ENCODE measurements around the gene IL9R.

DNA sequence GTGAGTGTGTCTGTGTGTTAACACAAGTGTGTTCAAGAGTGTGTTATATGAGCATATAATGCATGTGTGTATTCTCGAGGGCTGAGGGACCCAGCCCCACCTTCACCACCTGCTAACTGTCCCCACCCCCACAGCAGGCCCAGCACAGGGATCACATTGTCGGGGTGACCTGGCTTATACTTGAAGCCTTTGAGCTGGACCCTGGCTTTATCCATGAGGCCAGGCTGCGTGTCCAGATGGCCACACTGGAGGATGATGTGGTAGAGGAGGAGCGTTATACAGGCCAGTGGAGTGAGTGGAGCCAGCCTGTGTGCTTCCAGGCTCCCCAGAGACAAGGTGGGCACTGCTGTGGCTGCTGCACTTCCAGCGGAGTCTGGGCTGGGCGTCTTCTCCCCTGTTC, 7.6 kb downstream of the IL9R start:
- TF ChIP-seq, protein P1, sequence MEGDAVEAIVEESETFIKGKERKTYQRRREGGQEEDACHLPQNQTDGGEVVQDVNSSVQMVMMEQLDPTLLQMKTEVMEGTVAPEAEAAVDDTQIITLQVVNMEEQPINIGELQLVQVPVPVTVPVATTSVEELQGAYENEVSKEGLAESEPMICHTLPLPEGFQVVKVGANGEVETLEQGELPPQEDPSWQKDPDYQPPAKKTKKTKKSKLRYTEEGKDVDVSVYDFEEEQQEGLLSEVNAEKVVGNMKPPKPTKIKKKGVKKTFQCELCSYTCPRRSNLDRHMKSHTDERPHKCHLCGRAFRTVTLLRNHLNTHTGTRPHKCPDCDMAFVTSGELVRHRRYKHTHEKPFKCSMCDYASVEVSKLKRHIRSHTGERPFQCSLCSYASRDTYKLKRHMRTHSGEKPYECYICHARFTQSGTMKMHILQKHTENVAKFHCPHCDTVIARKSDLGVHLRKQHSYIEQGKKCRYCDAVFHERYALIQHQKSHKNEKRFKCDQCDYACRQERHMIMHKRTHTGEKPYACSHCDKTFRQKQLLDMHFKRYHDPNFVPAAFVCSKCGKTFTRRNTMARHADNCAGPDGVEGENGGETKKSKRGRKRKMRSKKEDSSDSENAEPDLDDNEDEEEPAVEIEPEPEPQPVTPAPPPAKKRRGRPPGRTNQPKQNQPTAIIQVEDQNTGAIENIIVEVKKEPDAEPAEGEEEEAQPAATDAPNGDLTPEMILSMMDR (IDR thresholded peaks at IDR 0.05): no peak
- no peak for TF ChIP-seq POLR2A (IDR thresholded peaks at IDR 0.05)
